GM04503 (cell line): ENCODE measurements around the gene TEDC1.
A peak's percentile ranks its signal among the peaks of the same experiment; 100 is the strongest.

Experiments
- DNase-seq: peaks from one replicate; pipeline ENCODE4 v3.0.0-alpha.2; 2012; ENCODE audit warnings: low read depth

The TEDC1 gene

DNA sequence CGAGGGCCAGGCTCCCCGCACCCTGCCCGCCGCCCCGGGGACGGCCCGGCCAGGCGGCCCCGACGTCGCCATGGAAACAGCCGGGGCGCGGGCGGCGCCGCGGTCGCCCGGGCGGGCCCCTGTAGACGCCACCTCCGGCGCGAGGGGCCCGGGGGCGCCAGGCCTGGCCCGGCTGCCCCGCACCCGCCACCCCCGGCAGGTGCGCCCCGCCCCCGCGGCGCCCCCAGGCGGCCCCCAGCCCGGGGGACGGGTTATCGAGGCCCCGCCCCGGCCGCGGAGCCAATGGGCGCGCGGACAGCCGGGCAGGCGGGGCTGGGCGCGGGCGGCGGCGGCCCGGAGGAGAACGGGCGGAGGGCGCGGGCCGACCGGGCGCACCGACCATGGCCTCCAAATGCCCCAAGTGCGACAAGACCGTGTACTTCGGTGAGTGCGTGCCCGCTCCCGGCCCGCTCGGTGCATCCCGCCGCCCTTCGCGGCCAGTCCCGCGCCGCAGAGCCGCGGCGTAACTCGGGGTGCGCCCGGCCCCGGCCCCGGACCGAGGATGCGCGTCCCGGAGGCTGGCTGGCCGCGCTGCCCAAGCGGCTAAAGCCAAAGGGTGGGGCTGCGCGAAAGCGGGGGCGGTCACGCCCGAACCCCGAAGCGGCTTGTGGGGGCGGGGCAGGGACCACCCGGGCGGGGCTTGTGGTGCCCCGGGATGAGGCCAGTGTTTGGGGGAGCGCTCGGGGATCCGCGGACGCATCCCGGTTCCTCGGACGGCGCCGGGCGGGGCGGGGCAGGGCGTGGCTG is 16.4 kb upstream of the TEDC1 start, which contains the start of gene CRIP2:
TSS of gene CRIP2 (plus strand) at position 339 of the 786 bp plus-strand sequence. CDS start at position 381, 42 bp downstream.
- no peak for DNase-seq

DNA sequence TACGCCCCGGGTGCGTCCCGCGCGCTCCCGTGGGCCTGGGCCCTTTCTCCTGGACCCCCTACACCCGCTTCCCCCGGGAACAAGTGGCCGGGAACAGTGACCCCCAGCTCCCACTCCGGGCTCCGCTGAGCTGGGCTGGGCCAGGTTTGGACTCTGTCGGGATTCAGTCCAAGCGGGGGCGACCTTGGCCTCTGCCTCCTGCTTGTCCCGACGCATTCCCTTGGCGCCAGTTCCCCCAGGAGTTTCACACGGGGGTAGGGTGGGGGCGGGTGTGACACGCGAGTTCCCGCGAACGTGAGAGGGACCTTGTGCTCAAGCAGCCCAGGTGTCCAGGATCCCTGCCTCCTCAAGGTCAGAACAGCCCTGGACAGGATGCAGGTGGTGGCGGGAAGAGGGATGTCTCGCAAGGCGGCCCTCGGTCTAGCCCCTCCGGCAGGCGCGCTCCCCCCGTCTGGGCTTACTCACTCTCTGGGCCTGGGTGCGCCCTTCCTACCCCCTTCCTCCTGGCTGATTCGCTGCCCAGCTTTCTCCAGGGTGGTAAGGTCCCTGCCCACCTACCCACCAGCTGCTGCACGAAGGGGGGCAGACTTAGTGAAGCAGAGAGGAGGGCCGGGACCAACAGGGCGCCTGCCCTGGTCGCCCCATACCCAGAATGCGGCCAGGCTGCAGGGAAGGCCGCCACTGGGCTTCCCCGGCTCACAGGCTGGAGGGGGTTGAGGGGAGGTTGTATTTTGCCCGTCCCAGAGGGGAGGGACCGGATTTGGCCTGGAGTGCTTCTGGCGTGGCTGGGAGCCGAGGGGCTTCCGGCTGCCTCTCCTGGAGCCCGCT is 15.6 kb upstream of the TEDC1 start:
- no peak for DNase-seq

DNA sequence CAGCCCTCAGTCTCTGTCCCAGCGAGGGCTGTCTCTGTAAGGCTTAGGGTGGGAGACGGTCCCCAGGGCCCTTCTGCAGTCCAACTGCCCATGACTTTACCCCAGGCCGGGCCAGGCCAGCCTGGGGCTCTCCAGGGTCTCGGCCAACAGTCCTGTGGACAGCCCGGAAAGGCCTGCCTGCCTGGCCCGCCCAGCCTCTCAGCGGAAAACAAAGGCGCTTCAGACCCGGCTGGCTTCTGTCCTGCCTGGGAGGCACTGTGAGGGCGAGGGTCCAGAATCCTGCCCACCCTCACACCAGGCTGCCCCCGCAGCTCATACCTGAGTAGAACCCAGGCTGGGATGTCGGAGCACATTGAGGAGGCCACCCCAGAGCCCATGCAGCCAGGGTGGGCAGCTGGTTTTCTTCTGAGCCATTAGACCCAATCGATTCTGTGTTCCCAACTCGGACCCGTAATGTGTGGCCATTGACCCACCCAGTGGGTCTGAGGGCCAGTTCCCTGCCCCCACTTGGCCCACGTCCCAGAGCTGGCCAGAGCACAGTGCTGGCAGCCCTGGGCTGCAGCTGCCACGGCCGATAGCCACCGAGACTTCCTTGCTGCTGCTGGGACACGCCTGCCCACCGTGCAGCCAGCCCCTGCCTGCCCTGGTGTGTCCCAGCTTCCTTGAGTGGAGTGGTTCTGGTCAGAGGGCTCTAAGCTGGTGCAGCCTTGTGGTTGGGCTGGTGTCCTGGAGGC is 14.8 kb upstream of the TEDC1 start:
- no peak for DNase-seq

GRCh38 chr14:105476831-105477659 is 14.0 kb upstream of the TEDC1 start:
- no peak for DNase-seq

GRCh38 chr14:105477660-105478397 is 13.2 kb upstream of the TEDC1 start:
- DNase-seq = no peak

DNA sequence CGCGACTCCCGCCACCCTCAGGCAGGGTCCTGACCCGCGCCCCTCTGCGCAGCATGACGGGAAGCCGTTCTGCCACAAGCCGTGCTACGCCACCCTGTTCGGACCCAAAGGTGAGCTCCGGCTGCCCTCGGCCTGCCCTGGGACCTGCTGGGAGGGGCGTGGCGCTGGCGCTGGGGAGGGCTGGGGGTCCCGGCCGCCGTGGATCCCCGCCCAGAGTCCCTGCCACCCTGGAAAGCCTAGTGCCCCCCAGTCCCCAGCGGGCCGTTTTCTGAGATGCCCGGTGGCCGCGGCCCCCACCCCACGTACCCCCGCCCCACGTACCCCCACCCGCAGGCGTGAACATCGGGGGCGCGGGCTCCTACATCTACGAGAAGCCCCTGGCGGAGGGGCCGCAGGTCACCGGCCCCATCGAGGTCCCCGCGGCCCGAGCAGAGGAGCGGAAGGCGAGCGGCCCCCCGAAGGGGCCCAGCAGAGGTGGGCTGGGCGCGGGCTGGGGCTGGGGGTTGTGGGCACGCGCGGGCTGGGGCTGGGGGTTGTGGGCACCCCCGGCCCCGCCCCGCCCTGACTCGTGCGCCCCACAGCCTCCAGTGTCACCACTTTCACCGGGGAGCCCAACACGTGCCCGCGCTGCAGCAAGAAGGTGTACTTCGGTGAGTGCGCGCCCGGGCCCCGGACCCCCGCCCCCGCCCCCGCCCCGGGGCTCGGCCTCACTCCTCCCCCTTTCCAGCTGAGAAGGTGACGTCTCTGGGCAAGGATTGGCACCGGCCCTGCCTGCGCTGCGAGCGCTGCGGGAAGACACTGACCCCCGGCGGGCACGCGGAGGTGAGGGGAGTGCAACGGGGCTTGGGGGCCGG is 12.4 kb upstream of the TEDC1 start:
- DNase-seq = no peak

GRCh38 chr14:105479431-105480158 is 11.5 kb upstream of the TEDC1 start:
- DNase-seq = no peak

- DNase-seq = no peak
Measured at GRCh38 chr14:105480199-105480746, 10.8 kb upstream of the TEDC1 start.

DNA sequence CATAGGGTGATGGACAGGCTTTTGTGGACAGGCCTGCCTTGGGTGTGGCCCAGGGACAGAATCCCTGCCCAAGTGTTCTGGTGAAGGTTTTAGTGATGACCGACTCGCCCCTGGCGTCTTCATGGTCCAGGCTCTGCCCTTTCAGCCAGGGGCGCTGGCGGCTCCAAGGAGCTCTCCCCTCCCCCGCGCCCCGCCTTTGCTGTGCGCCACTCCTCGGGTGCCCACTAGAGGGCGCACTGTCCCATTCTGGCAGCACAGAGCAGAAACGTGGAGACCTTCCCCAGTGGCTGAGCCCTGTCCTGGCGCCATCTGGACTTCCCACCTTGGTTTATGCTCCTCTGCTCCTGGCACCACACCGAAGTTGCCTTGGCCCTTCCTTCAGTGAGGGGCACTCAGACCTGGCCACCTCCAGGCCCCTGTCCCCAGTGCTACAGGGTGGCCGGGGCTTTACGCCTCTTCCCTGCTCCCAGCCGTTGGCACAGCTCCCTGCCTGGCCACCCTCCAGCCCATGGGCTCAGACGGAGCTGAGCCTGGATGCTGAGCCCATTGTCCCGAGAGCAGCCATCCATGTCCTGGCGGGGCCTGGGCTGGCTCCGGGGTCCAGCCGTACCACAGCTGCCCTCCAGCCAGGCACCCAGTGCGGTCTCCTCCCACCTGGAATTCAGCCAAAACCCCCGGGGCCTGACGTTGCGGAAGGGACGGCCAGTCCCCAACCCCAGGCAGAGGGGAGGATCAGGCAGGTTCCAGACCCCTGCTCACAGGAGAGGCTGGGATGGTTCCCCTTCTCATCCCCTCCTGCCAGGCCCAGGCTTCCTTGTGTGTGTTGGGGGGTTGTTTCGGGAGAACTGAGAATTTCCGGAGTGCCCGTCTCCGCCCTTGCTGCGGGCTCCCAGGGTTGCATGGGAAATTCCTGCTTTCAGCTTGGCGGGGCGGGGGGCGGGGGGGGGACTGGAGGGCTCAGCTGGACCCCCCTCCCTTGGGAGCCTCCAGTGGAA is 9.9 kb upstream of the TEDC1 start:
- peak; percentile 53 for DNase-seq

GRCh38 chr14:105481886-105482457 is 9.1 kb upstream of the TEDC1 start:
- peak; percentile 89 for DNase-seq

GRCh38 chr14:105482486-105483110 is 8.4 kb upstream of the TEDC1 start:
- no peak for DNase-seq

DNA sequence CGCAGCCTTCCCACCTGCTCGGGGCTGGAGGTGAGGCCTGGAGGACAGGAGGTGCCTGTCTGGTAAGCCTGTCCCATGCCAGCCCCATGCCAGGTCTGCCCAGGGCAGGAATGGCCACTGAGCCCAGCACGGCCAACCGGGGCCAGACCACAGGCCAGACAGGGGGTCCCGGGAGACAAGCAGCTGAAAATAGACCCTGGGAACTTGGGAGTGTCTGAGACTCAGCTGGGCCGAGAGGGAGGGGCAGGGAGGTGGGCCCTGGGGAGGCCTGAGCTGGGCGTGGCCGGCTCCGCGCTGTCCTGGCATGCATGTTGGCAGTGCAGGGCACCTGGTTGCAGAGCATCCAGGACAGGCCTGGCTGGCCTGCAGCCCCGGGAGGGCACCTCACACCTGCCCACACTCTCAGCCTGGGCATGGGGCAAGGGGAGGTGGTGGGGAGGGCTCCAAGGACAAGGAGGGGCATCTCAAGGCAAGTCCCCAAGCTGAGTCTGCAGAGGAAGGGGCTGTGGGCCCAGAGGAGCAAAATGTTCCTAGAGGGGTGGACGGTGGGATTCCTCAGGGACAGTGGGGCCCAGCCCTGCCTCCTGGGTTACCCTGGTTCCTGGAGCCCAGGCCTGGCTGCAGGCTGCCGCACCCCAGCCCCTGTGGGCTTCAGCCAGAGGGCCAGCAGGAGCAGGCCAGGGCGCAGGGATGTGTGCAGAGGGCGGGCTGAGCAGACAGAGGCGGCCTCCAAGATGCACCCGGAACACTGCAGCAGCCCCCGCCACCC is 7.6 kb upstream of the TEDC1 start:
- no peak for DNase-seq

DNA sequence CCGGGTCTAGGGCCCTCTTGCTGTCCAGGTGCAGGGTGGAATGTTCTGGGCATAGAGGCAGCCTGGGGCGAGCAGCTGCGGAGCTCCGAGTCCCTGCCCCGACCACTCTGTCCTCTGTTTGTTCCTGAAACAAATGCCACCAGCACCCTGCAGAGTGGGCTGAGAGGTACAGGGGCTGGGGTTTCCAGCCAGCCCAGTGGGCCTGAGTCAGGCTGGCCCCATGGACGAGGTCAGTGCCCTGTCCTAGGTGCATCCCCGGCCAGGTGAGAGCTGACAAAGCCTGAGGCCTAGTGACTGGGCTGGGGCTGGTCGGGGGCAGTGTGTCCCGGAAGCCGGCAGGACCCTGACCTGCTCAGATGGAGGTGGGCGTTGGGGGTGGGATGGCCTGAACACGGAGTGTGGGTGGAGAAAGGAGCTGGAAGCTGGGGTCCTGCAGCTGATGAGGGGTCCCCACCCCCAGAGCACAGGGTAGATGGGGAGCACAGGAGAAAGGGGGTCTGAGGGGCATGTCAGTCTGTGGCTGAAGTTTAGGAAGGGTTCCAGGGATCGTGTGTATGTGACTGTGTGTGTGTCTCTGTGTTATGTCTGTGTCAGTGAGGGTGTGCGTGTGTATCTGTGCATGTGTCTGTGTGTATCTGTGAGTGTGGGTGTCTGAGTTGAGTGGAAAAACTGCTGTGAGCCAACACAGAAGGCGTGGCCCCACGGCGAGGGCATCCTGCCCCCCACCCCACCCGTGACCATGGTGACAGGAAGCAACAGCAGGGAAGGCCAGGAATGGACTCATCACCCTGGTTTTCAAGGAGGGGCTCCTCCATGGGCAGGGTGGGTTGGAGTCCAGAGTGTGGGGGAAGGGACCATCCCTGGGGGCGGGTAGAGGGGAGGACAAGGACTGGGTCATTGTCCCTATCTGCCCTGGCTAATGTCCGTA is 6.7 kb upstream of the TEDC1 start:
- no peak for DNase-seq

- DNase-seq = no peak
Measured at GRCh38 chr14:105484997-105485393, 6.1 kb upstream of the TEDC1 start.

DNA sequence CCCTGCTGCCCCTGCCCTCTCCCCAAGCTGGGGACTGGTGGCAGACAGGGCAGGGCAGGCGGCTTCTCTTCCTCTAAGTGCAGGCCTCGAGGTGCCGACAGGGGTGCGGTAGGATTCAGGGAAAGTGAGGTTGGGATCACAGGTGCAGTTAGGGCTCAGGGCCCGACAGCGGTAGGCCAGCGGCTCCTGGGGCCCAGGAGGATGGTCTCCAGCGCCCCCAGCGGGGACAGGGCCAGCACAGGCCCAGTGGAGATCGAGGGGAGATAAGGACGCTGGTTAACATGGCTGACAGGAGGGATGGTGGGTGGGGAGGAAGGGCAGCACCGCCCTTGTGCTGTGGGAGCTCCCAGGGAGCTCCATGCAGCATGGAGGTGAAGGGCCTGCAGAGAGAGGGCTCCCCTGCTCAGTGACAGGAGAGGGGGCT is 5.3 kb upstream of the TEDC1 start:
- DNase-seq = no peak
